ENCODE measurements around the gene MTMR3. TPM values are rescaled to one million over a fixed set of nuclear protein-coding genes. Genes with fewer than 3 reads are reported as not detected.
A peak's percentile ranks its signal among the peaks of the same experiment; 100 is the strongest.

Gene MTMR3
- total RNA-seq, 2 donors from 2014 or later = 37.8 to 40.7 TPM

- H3K4me1 Mint-ChIP-seq (ENCODE audit: low read depth) = peaks cover 26% of the 10 kb centered on the region
- no peak overlapping the region for H3K27ac Mint-ChIP-seq
- no peak overlapping the region for H3K4me3 Mint-ChIP-seq
- H3K27me3 Mint-ChIP-seq (ENCODE audit: low read depth) = no peaks in the 10 kb centered on the region
- H3K9me3 Mint-ChIP-seq = peaks cover 0 to 1% of the 10 kb centered on the region in 2 donors
- DNase-seq (no peak), ATAC-seq (replicated peaks in 1 of 2) (no peak)
- peaks cover 0 to 2% of the 10 kb centered on the region in 2 donors for H3K36me3 Mint-ChIP-seq (ENCODE audit: insufficient read depth in 2 of 2)
Observed at GRCh38 chr22:29936186-29936585, 53.2 kb downstream of the MTMR3 start.

DNA sequence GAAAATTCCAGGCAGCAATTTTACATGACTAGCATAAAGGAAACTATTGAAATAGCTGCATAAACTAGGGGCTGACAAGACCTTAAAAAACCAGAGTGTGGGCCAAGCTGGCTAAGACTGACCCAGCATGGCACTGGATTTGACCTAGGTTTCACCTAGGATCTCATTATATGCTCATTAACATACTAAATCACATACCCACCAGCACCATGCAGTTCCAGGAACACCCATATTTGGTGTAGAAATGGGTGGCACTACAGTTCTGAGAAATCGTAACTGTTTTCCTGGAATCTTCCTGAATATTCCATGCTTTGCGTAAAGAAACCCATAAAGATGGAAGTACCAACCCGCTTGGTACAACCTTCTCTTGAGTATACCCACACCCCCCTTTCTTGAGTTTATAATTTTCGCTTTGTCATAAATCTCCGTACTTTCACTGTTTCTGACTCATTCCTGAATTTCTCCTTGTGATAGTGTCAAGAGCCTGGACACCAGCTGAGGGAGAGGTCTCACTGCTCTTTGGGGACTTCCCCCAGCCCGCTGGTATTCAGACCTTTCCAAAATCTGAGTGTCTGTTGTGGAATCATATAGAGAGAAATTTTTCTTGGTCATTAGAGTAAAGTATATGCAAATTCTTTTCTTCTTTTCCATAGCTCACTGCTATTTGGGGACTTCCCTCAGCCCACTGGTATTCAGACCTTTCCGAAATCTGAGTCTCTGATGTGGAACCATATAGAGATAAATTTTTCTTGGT is 55.1 kb downstream of the MTMR3 start:
- Mint-ChIP-seq H3K4me1 (ENCODE audit: low read depth) (peaks cover 14% of the 10 kb centered on the region), H3K4me3 (no peak overlapping the region), H3K27me3 (ENCODE audit: low read depth) (no peaks in the 10 kb centered on the region), H3K36me3 (ENCODE audit: insufficient read depth in 2 of 2) (peaks cover 2 to 4% of the 10 kb centered on the region in 2 donors), H3K27ac (no peak overlapping the region), H3K9me3 (peaks cover 0 to 3% of the 10 kb centered on the region in 2 donors)
- no peak for DNase-seq
- peak; percentile 45 to 63 for ATAC-seq (replicated peaks in 1 of 2)

GRCh38 chr22:29940526-29940925 is 57.6 kb downstream of the MTMR3 start:
- peaks cover 0 to 3% of the 10 kb centered on the region in 2 donors for H3K9me3 Mint-ChIP-seq
- H3K27ac Mint-ChIP-seq = no peak overlapping the region
- H3K4me1 Mint-ChIP-seq (ENCODE audit: low read depth) = peaks cover 25% of the 10 kb centered on the region
- DNase-seq (no peak), ATAC-seq (replicated peaks in 1 of 2) (no peak)
- H3K4me3 Mint-ChIP-seq = no peak overlapping the region
- no peaks in the 10 kb centered on the region for H3K27me3 Mint-ChIP-seq (ENCODE audit: low read depth)
- H3K36me3 Mint-ChIP-seq (ENCODE audit: insufficient read depth in 2 of 2) = peaks cover 2 to 4% of the 10 kb centered on the region in 2 donors

DNA sequence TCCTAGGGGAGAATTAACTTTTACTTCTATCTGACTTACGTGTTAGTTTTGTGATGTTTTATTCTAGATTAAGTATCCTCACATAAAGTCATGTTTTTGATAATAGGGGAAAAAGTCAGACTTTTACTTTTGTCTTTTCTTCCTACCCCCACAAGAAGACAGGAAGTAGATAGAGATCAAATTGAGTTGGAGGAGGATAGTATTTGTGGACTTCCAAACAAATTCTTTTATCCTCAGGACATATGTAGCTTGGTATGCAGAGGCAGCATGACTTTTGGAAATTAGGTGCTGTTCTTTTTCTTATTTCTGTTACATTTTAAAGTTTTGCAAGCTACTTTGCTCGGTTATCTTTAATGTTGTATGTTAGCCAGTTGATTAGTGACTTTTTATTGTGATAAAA is 61.4 kb downstream of the MTMR3 start:
- H3K27me3 Mint-ChIP-seq (ENCODE audit: low read depth) = no peaks in the 10 kb centered on the region
- H3K9me3 Mint-ChIP-seq = peaks cover 0 to 3% of the 10 kb centered on the region in 2 donors
- DNase-seq (no peak), ATAC-seq (replicated peaks in 1 of 2) (no peak)
- peaks cover 2 to 4% of the 10 kb centered on the region in 2 donors for H3K36me3 Mint-ChIP-seq (ENCODE audit: insufficient read depth in 2 of 2)
- H3K4me1 Mint-ChIP-seq (ENCODE audit: low read depth) = peaks cover 15% of the 10 kb centered on the region
- H3K27ac Mint-ChIP-seq = no peak overlapping the region
- H3K4me3 Mint-ChIP-seq = no peak overlapping the region

DNA sequence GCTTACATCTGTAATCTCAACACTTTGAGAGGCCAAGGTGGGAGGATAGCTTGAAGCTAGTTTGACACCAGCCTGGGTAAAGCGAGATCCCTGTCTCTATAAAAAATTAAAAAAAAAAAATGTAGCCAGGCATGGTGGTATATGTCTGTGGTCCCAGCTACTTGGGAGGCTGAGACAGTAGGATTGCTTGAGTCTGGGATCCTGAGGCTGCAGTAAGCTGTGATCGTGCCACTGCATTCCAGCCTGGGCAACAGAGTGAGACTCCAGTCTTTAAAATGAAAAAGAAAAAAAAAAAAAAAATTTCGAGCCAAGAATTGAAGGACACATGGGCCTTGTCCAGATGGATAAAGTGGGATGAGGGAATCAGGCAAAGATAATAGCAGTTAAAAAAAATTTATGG is 62.5 kb downstream of the MTMR3 start:
- Mint-ChIP-seq H3K36me3 (ENCODE audit: insufficient read depth in 2 of 2) (peaks cover 0 to 4% of the 10 kb centered on the region in 2 donors), H3K4me3 (no peak overlapping the region), H3K27me3 (ENCODE audit: low read depth) (no peaks in the 10 kb centered on the region), H3K4me1 (ENCODE audit: low read depth) (peaks cover 15% of the 10 kb centered on the region), H3K27ac (no peak overlapping the region), H3K9me3 (peaks cover 0 to 2% of the 10 kb centered on the region in 2 donors)
- DNase-seq (no peak), ATAC-seq (replicated peaks in 1 of 2) (no peak)

- ATAC-seq (replicated peaks in 1 of 2) = no peak
- peaks cover 16% of the 10 kb centered on the region for H3K4me1 Mint-ChIP-seq (ENCODE audit: low read depth)
Observed at GRCh38 chr22:29946220-29946619, 63.2 kb downstream of the MTMR3 start.

DNA sequence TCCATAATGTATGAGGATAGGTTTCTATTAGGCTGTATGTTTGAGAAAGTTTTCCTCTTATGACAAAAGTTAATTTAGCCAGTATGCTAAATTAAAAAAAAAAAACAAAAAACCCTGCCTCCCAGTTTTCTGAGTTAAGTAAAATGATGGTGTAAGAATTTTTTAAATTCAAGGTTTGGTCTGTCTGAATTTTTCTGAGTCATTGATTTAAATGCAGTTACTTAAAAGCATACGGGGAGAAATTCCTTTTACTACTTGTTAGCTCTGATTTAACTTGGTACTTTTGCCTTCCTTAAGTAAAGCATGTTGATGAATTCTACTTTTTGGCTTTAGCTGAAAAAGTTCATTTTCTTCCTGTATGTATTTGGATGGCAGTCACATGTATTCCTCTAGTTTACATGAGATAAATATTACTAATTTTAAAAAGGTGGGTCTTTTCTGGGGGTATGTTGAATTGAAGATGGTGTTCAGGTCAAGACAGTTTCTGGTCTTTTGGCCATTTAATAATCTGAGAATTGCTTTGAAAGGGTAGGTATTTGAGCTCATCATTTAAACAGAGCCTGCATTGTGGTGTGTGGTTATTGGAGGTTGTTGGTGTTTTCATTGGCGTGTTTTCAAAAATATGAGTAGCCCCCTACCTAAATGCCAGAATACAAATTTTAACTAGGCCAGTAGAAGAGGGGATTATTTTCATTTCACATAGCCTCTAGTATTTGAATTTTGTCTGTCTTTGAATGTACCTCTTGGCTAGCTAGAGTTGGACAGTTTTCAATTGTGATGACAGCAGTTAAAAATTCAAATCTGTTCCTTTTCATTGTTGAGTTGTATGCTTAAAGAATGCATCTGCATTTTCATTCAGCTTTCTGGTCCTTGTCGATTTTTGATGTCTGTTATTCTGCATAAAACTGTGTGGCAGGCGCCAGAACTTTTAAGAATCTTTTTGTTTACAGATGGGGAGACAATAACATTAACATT is 64.7 kb downstream of the MTMR3 start:
- Mint-ChIP-seq H3K27ac (no peak overlapping the region), H3K36me3 (ENCODE audit: insufficient read depth in 2 of 2) (no peaks in the 10 kb centered on the region), H3K4me1 (ENCODE audit: low read depth) (peaks cover 26% of the 10 kb centered on the region), H3K9me3 (no peaks in the 10 kb centered on the region), H3K27me3 (ENCODE audit: low read depth) (no peaks in the 10 kb centered on the region), H3K4me3 (no peak overlapping the region)
- DNase-seq (no peak), ATAC-seq (replicated peaks in 1 of 2) (no peak)

More at GRCh38 chr22:29946220-29946619, 63.2 kb downstream of the MTMR3 start:
- Mint-ChIP-seq H3K4me3 (no peak overlapping the region), H3K27ac (no peak overlapping the region), H3K9me3 (peaks cover 0 to 2% of the 10 kb centered on the region in 2 donors), H3K36me3 (ENCODE audit: insufficient read depth in 2 of 2) (peaks cover 0 to 4% of the 10 kb centered on the region in 2 donors), H3K27me3 (ENCODE audit: low read depth) (no peaks in the 10 kb centered on the region)
- no peak for DNase-seq

- Mint-ChIP-seq H3K4me1 (ENCODE audit: low read depth) (peaks cover 24% of the 10 kb centered on the region), H3K27ac (no peak overlapping the region), H3K9me3 (no peaks in the 10 kb centered on the region), H3K27me3 (ENCODE audit: low read depth) (no peaks in the 10 kb centered on the region), H3K4me3 (no peak overlapping the region), H3K36me3 (ENCODE audit: insufficient read depth in 2 of 2) (no peaks in the 10 kb centered on the region)
- ATAC-seq (replicated peaks in 1 of 2) = no peak
- DNase-seq = no peak
Observed at GRCh38 chr22:29948385-29948769, 65.4 kb downstream of the MTMR3 start.

GRCh38 chr22:29949872-29950271 is 66.9 kb downstream of the MTMR3 start:
- Mint-ChIP-seq H3K9me3 (no peaks in the 10 kb centered on the region), H3K27me3 (ENCODE audit: low read depth) (no peaks in the 10 kb centered on the region), H3K36me3 (ENCODE audit: insufficient read depth in 2 of 2) (no peaks in the 10 kb centered on the region), H3K4me3 (no peak overlapping the region), H3K4me1 (ENCODE audit: low read depth) (peaks cover 10% of the 10 kb centered on the region), H3K27ac (no peak overlapping the region)
- ATAC-seq (replicated peaks in 1 of 2) (no peak), DNase-seq (no peak)

DNA sequence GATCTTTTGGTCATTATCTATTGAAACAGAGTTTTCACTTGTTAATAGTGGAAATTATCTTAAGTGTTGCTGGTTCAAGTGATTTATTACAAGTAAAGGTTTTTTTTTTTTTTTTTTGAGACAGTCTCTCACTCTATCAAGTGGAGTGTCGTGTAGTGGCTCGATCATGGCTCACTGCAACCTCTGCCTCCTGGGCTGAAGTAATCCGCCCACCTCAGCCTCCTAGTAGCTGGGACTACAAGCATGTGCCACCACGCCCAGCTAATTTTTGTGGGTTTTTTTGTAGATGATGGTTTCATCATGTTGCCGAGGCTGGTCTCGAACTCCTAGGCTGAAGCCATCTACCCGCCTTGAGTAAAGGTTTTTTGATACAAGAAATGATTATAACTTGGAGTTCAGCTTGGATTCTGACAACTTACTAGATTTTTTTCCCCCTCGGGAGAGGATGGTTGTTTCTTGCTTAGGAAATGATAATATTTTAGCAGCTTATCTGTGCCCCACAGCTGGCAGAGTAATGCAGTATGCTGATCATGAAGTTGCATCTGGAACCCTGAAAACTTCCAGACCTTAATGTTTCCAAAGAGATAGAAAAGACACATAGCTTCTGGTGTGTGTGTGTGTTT is 68.9 kb downstream of the MTMR3 start:
- no peak for ATAC-seq (replicated peaks in 1 of 2)
- peak overlapping the region in 1 of 2 donors; percentile 25 for H3K4me3 Mint-ChIP-seq
- H3K27me3 Mint-ChIP-seq (ENCODE audit: low read depth) = no peaks in the 10 kb centered on the region
- H3K36me3 Mint-ChIP-seq (ENCODE audit: insufficient read depth in 2 of 2) = no peaks in the 10 kb centered on the region
- no peak overlapping the region for H3K27ac Mint-ChIP-seq
- H3K9me3 Mint-ChIP-seq = no peaks in the 10 kb centered on the region
- no peak for DNase-seq
- peaks cover 16% of the 10 kb centered on the region for H3K4me1 Mint-ChIP-seq (ENCODE audit: low read depth)

- ATAC-seq (replicated peaks in 1 of 2) = no peak
- peaks cover 16% of the 10 kb centered on the region for H3K4me1 Mint-ChIP-seq (ENCODE audit: low read depth)
- H3K4me3 Mint-ChIP-seq = no peak overlapping the region
Observed at GRCh38 chr22:29954203-29954855, 71.4 kb downstream of the MTMR3 start.

DNA sequence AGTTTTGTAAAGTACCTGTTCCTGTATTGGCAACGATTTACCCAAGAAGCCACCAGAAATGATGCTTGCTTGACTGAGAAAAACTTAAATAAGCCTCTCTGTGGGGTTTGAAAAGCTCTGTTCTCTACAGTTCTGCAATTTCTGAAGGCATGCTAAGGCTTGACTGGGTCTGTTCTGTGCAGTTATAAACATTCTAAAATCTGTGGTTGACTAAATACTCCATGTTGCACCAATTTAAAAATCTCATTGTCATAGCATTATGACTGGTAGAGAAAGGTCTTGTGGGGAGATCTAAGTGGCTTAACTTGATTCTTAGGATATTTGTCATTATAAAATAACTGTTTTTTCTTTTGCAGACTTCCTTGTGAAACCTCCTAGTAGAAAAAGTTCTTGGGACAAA is 73.7 kb downstream of the MTMR3 start:
- no peak for DNase-seq
- Mint-ChIP-seq H3K36me3 (ENCODE audit: insufficient read depth in 2 of 2) (no peaks in the 10 kb centered on the region), H3K4me1 (ENCODE audit: low read depth) (peaks cover 17% of the 10 kb centered on the region), H3K27ac (no peak overlapping the region), H3K4me3 (no peak overlapping the region), H3K27me3 (ENCODE audit: low read depth) (no peaks in the 10 kb centered on the region), H3K9me3 (no peaks in the 10 kb centered on the region)
- no peak for ATAC-seq (replicated peaks in 1 of 2)

More at GRCh38 chr22:29954203-29954855, 71.4 kb downstream of the MTMR3 start:
- no peaks in the 10 kb centered on the region for H3K27me3 Mint-ChIP-seq (ENCODE audit: low read depth)
- H3K27ac Mint-ChIP-seq = no peak overlapping the region
- H3K9me3 Mint-ChIP-seq = no peaks in the 10 kb centered on the region
- H3K36me3 Mint-ChIP-seq (ENCODE audit: insufficient read depth in 2 of 2) = no peaks in the 10 kb centered on the region
- no peak for DNase-seq
